HEK293 (cell line): Measurements from ENCODE around the gene SUN5.

ENCODE experiments used
- CTCF ChIA-PET: fragments of 350-600 bp; formaldehyde crosslinking; extraction: SDS; loops from one replicate; lab custom pipeline; 2021; ENCODE audit warnings: antibody characterized with exemption; lab: Yijun Ruan, JAX
- POLR2A ChIA-PET: fragments of 300-600 bp; formaldehyde crosslinking; extraction: SDS; loops from one replicate; lab custom pipeline; 2020; ENCODE audit warnings: antibody characterized with exemption, inconsistent platforms; lab: Yijun Ruan, JAX
- H3K27ac ChIP-seq: fragments of 200-500 bp; sonication (Bioruptor generic); 2 replicates; pipeline ENCODE4 v1.5.1; 2014; ENCODE audit warnings: low read depth, low read length, control low read depth, inconsistent platforms; ENCODE audit errors: extremely low read depth
- H3K36me3 ChIP-seq, 2 experiments: fragments of 200-500 bp in 1 of 2; sonication (Bioruptor generic) in 1 of 2; 1 replicate in 1 of 2; 2 replicates in 1 of 2; pipeline ENCODE4 v1.5.1; 2014 to 2017; ENCODE audit warnings: inconsistent platforms in 2 of 2, low read length in 2 of 2; ENCODE audit not compliant: control insufficient read depth in 2 of 2, insufficient read depth in 1 of 2
- H3K4me1 ChIP-seq: fragments of 200-500 bp; sonication (Bioruptor generic); 2 replicates; pipeline ENCODE4 v1.5.1; 2014; ENCODE audit warnings: mild to moderate bottlenecking, low read length, inconsistent platforms; ENCODE audit not compliant: control insufficient read depth, insufficient read depth
- H3K4me3 ChIP-seq: 2 replicates; pipeline ENCODE4 v1.5.1; 2011; ENCODE audit warnings: low read depth, mild to moderate bottlenecking, control low read depth, low read length, moderate library complexity
- H3K9me3 ChIP-seq: fragments of 200-500 bp; sonication (Bioruptor generic); 2 replicates; pipeline ENCODE4 v1.5.1; 2014; ENCODE audit warnings: low read depth, low read length, inconsistent platforms; ENCODE audit not compliant: control insufficient read depth, insufficient read depth
- BCL6B ChIP-seq: fragments of 450-650 bp; formaldehyde crosslinking; IDR thresholded peaks from 2 replicates; pipeline ENCODE4 v1.5.1; 2017; ENCODE audit warnings: missing biosample characterization, missing genetic modification characterization
- ELK4 ChIP-seq: IDR thresholded peaks from 2 replicates; pipeline ENCODE4 v1.6.1; 2011; ENCODE audit warnings: mild to moderate bottlenecking, low read depth, low read length, borderline replicate concordance
- HIC1 ChIP-seq: fragments of 450-650 bp; formaldehyde crosslinking; IDR thresholded peaks from 2 replicates; pipeline ENCODE4 v1.5.1; 2016; ENCODE audit warnings: missing biosample characterization, missing genetic modification characterization
- HOXD13 ChIP-seq: sonication (generic); formaldehyde crosslinking; IDR thresholded peaks from 2 replicates; pipeline ENCODE4 v1.8.0; 2022; ENCODE audit warnings: missing genetic modification reagents, borderline replicate concordance
- IKZF3 ChIP-seq: fragments of 450-650 bp; IDR thresholded peaks from 2 replicates; pipeline ENCODE4 v1.5.0; 2018; ENCODE audit warnings: missing biosample characterization, mild to moderate bottlenecking, missing genetic modification characterization, moderate library complexity
- MEIS1 ChIP-seq: sonication (generic); formaldehyde crosslinking; IDR thresholded peaks from 2 replicates; pipeline ENCODE4 v1.8.1; 2022; ENCODE audit warnings: missing genetic modification reagents, mild to moderate bottlenecking, borderline replicate concordance
- OSR2 ChIP-seq: fragments of 450-650 bp; formaldehyde crosslinking; IDR thresholded peaks from 2 replicates; pipeline ENCODE4 v1.5.1; 2016; ENCODE audit warnings: missing biosample characterization, missing genetic modification characterization
- SP3 ChIP-seq: fragments of 450-650 bp; formaldehyde crosslinking; IDR thresholded peaks from 2 replicates; pipeline ENCODE4 v1.5.1; 2016; ENCODE audit warnings: missing biosample characterization, missing genetic modification characterization
- SP7 ChIP-seq: fragments of 450-650 bp; formaldehyde crosslinking; IDR thresholded peaks from 2 replicates; pipeline ENCODE4 v1.5.1; 2016; ENCODE audit warnings: missing biosample characterization, missing genetic modification characterization
- TCF7L2 ChIP-seq: IDR thresholded peaks from 2 replicates; pipeline ENCODE4 v1.6.1; 2011; ENCODE audit warnings: low read depth, mild to moderate bottlenecking, inconsistent platforms, low read length, moderate library complexity, borderline replicate concordance
- TSHZ1 ChIP-seq: fragments of 450-650 bp; formaldehyde crosslinking; IDR thresholded peaks from 2 replicates; pipeline ENCODE4 v1.5.1; 2016; ENCODE audit warnings: missing biosample characterization, missing genetic modification characterization, borderline replicate concordance
- WT1 ChIP-seq: fragments of 450-650 bp; formaldehyde crosslinking; IDR thresholded peaks from 2 replicates; pipeline ENCODE4 v1.5.1; 2016; ENCODE audit warnings: missing biosample characterization, missing genetic modification characterization
- ZBTB8A ChIP-seq: fragments of 450-650 bp; formaldehyde crosslinking; IDR thresholded peaks from 2 replicates; pipeline ENCODE4 v1.5.1; 2016; ENCODE audit warnings: missing biosample characterization, missing genetic modification characterization
- ZFP41 ChIP-seq: fragments of 450-650 bp; formaldehyde crosslinking; IDR thresholded peaks from 2 replicates; pipeline ENCODE4 v1.5.1; 2016; ENCODE audit warnings: missing biosample characterization, missing genetic modification characterization, borderline replicate concordance
- ZNF140 ChIP-seq: fragments of 450-650 bp; formaldehyde crosslinking; IDR thresholded peaks from 2 replicates; pipeline ENCODE4 v1.5.1; 2016; ENCODE audit warnings: missing biosample characterization, missing genetic modification characterization
- ZNF175 ChIP-seq: fragments of 450-650 bp; formaldehyde crosslinking; IDR thresholded peaks from 2 replicates; pipeline ENCODE4 v1.5.1; 2016; ENCODE audit warnings: missing biosample characterization, missing genetic modification characterization
- ZNF19 ChIP-seq: fragments of 450-650 bp; formaldehyde crosslinking; IDR thresholded peaks from 2 replicates; pipeline ENCODE4; 2016; ENCODE audit warnings: missing biosample characterization, missing genetic modification characterization, low read depth
- ZNF23 ChIP-seq: fragments of 450-650 bp; formaldehyde crosslinking; IDR thresholded peaks from 2 replicates; pipeline ENCODE4 v1.5.1; 2016; ENCODE audit warnings: missing biosample characterization, missing genetic modification characterization, borderline replicate concordance
- ZNF239 ChIP-seq: fragments of 450-650 bp; formaldehyde crosslinking; IDR thresholded peaks from 2 replicates; pipeline ENCODE4 v1.5.1; 2016; ENCODE audit warnings: missing biosample characterization, missing genetic modification characterization
- ZNF335 ChIP-seq: fragments of 450-650 bp; formaldehyde crosslinking; conservative IDR thresholded peaks from 2 replicates; pipeline ENCODE4 v1.5.1; 2016; ENCODE audit warnings: missing biosample characterization, missing genetic modification characterization
- ZNF423 ChIP-seq: fragments of 450-650 bp; formaldehyde crosslinking; IDR thresholded peaks from 2 replicates; pipeline ENCODE4 v1.5.1; 2016; ENCODE audit warnings: missing biosample characterization, missing genetic modification characterization
- ZNF488 ChIP-seq: fragments of 450-650 bp; formaldehyde crosslinking; IDR thresholded peaks from 2 replicates; pipeline ENCODE4 v1.5.1; 2016; ENCODE audit warnings: missing biosample characterization, missing genetic modification characterization
- ZNF514 ChIP-seq: fragments of 450-650 bp; formaldehyde crosslinking; IDR thresholded peaks from 2 replicates; pipeline ENCODE4 v1.5.1; 2016; ENCODE audit warnings: missing biosample characterization, missing genetic modification characterization
- ZNF560 ChIP-seq: fragments of 450-650 bp; formaldehyde crosslinking; IDR thresholded peaks from 2 replicates; pipeline ENCODE4 v1.5.1; 2017; ENCODE audit warnings: missing biosample characterization, missing genetic modification characterization, borderline replicate concordance
- ZSCAN16 ChIP-seq: fragments of 450-650 bp; formaldehyde crosslinking; IDR thresholded peaks from 2 replicates; pipeline ENCODE4 v1.5.1; 2016; ENCODE audit warnings: missing biosample characterization, missing genetic modification characterization

SUN5 gene

GRCh38 chr20:32985596-32985995, 18.6 kb downstream of the SUN5 start:
- ChIA-PET CTCF (interaction anchor here (0.8 kb wide), 1 partner anchor 784 kb away, joined by 3 read pairs; no protein-coding TSS in a partner anchor), POLR2A (no interaction called here)
- Histone ChIP-seq H3K27ac (no peak overlapping the region), H3K36me3 (no peaks in the 10 kb centered on the region), H3K4me1 (no peaks in the 10 kb centered on the region), H3K4me3 (no peak overlapping the region), H3K9me3 (no peaks in the 10 kb centered on the region)
- TF ChIP-seq BCL6B (tag by site-specific recombination) (no peak), ZFP41 (tag by site-specific recombination) (no peak), SP3 (tag by site-specific recombination) (no peak), ZNF239 (no peak), ZBTB8A (tag by site-specific recombination) (no peak)

GRCh38 chr20:32984631-32985354, 19.4 kb downstream of the SUN5 start:
- H3K9me3 ChIP-seq, result no peaks in the 10 kb centered on the region
- no peak overlapping the region for H3K4me3 ChIP-seq
- ChIA-PET POLR2A (no interaction called here), CTCF (interaction anchor here (0.5 to 0.8 kb wide), 2 partner anchors 468 to 785 kb away, joined by 3 read pairs; no protein-coding TSS in a partner anchor)
- TF ChIP-seq TCF7L2, result no peak
- no peak for TF ChIP-seq ZNF423 (tag by site-specific recombination)
- TF ChIP-seq ZSCAN16 (tag by site-specific recombination), result no peak
- TF ChIP-seq OSR2 (tag by site-specific recombination), result no peak
- no peak for TF ChIP-seq ZNF514
- TF ChIP-seq ZNF175 (tag by site-specific recombination), result no peak
- TF ChIP-seq HOXD13 (CRISPR knock-in tag), result no peak
- no peak for TF ChIP-seq ZNF560 (tag by site-specific recombination)
- TF ChIP-seq ZNF488 (tag by site-specific recombination), result no peak
- no peak for TF ChIP-seq WT1 (tag by site-specific recombination)
- TF ChIP-seq MEIS1 (CRISPR knock-in tag), result no peak
- no peak for TF ChIP-seq ZNF140 (tag by site-specific recombination)
- no peak for TF ChIP-seq ZNF23
- TF ChIP-seq ZNF19 (tag by site-specific recombination), result no peak
- no peak for TF ChIP-seq TSHZ1 (tag by site-specific recombination)
- TF ChIP-seq ELK4, result no peak
- no peak for TF ChIP-seq IKZF3 (tag by site-specific recombination)
- TF ChIP-seq HIC1, result no peak
- TF ChIP-seq ZNF335 (tag by site-specific recombination), result no peak
- no peak for TF ChIP-seq SP7 (tag by site-specific recombination)
- H3K4me1 ChIP-seq, result no peaks in the 10 kb centered on the region
- no peaks in the 10 kb centered on the region for H3K36me3 ChIP-seq
- no peak overlapping the region for H3K27ac ChIP-seq
